Endothelial cell of umbilical vein (primary cell): Measurements from ENCODE around the gene RHCG. TPM values are rescaled to one million over a fixed set of nuclear protein-coding genes. Genes with fewer than 3 reads are reported as not detected.

Experiments used
- BruUV-seq: library from RNA; stranded (reverse); fragments of 400-500 nt; replicated peaks from 2 replicates; lab custom pipeline; 2021; lab: Mats Ljungman, UMichigan
- CTCF ChIA-PET: fragments of 300-600, 350-600 bp; sonication (Branson Sonifier 250); formaldehyde crosslinking; loops from one replicate; lab custom pipeline; 2021; ENCODE audit warnings: antibody characterized with exemption, inconsistent platforms; lab: Charles Lee
- POLR2A ChIA-PET: fragments of 300-600, 350-600 bp; sonication (Branson Sonifier 250); formaldehyde crosslinking; loops from one replicate; lab custom pipeline; 2021; ENCODE audit warnings: antibody characterized with exemption, inconsistent platforms; lab: Charles Lee
- DNase-seq: peaks from one replicate; pipeline ENCODE4 v3.0.0-alpha.2; 2011; ENCODE audit warnings: low read depth, low spot score
- FAIRE-seq: peaks from 2 replicates; lab custom pipeline; 2011; peaks lifted over from hg19 to GRCh38; lab: Jason Lieb, UNC
- H2AFZ ChIP-seq: 2 replicates; pipeline ENCODE4 v1.6.0; 2012; ENCODE audit warnings: low read depth, low read length, control low read depth, inconsistent platforms
- H3K27ac ChIP-seq: 2 replicates; pipeline ENCODE4 v1.5.1; 2011; ENCODE audit warnings: low read depth, mild to moderate bottlenecking, control low read depth, low read length, moderate library complexity; ENCODE audit not compliant: insufficient read depth
- H3K27me3 ChIP-seq, 2 experiments: 2 replicates each; pipeline versions ENCODE4 v1.6.0 to v1.6.1; 2011; ENCODE audit warnings: low read length in 2 of 2, mixed read lengths in 1 of 2; ENCODE audit not compliant: control insufficient read depth in 2 of 2, insufficient read depth in 2 of 2
- H3K36me3 ChIP-seq, 2 experiments: 2 replicates in 1 of 2; 3 replicates in 1 of 2; pipeline ENCODE4 v1.5.1; 2011; ENCODE audit warnings: low read length in 2 of 2, mild to moderate bottlenecking in 1 of 2, moderate library complexity in 1 of 2; ENCODE audit not compliant: control insufficient read depth in 2 of 2, insufficient read depth in 2 of 2; ENCODE audit errors: extremely low read depth in 1 of 2
- H3K4me1 ChIP-seq: 3 replicates; pipeline ENCODE4 v1.5.1; 2011; ENCODE audit warnings: mild to moderate bottlenecking, low read length; ENCODE audit not compliant: control insufficient read depth, insufficient read depth; ENCODE audit errors: extremely low read depth
- H3K4me2 ChIP-seq: 2 replicates; pipeline ENCODE4 v1.6.1; 2011; ENCODE audit warnings: low read length, control low read depth, mixed read lengths; ENCODE audit not compliant: insufficient read depth
- H3K4me3 ChIP-seq, 3 experiments: fragments of 200-600 bp in 1 of 3; sonication (generic), shearing (Covaris generic) in 1 of 3; replicated peaks in 1 of 3; 2 replicates each; pipeline ENCODE4 v1.5.1; 2011 to 2016; ENCODE audit warnings: control low read depth in 3 of 3, low read length in 3 of 3, mild to moderate bottlenecking in 2 of 3, inconsistent platforms in 1 of 3, low read depth in 1 of 3, moderate library complexity in 1 of 3; ENCODE audit not compliant: insufficient read depth in 1 of 3
- H3K79me2 ChIP-seq: 2 replicates; pipeline ENCODE4 v1.6.0; 2012; ENCODE audit warnings: low read length, inconsistent platforms; ENCODE audit not compliant: control insufficient read depth, insufficient read depth
- H3K9ac ChIP-seq: replicated peaks from 2 replicates; pipeline ENCODE3; 2011; ENCODE audit warnings: low read length, control low read depth; ENCODE audit not compliant: insufficient read depth; ENCODE audit errors: extremely low read depth
- H3K9me1 ChIP-seq: replicated peaks from 3 replicates; pipeline ENCODE4 v1.6.0; 2011; ENCODE audit warnings: mild to moderate bottlenecking, low read length; ENCODE audit not compliant: control insufficient read depth, insufficient read depth; ENCODE audit errors: extremely low read depth
- H3K9me3 ChIP-seq: replicated peaks from 2 replicates; pipeline ENCODE4 v1.5.1; 2012; ENCODE audit warnings: low read length, inconsistent platforms; ENCODE audit not compliant: control insufficient read depth, insufficient read depth
- H4K20me1 ChIP-seq: replicated peaks from 2 replicates; pipeline ENCODE3; 2011; ENCODE audit warnings: mild to moderate bottlenecking, low read length; ENCODE audit not compliant: control insufficient read depth, insufficient read depth; ENCODE audit errors: extremely low read depth
- EZH2 ChIP-seq: IDR thresholded peaks from 2 replicates; pipeline ENCODE4 v1.6.1; 2012; ENCODE audit warnings: borderline replicate concordance, low read depth, mild to moderate bottlenecking, moderate library complexity, low read length, inconsistent platforms; ENCODE audit not compliant: severe bottlenecking
- GATA2 ChIP-seq: IDR thresholded peaks from 2 replicates; pipeline ENCODE4 v1.7.0; 2011; ENCODE audit warnings: low read depth, mild to moderate bottlenecking, moderate library complexity, mixed read lengths, low read length; ENCODE audit not compliant: insufficient read length, insufficient read depth
- MYC ChIP-seq: IDR thresholded peaks from one replicate; pipeline ENCODE4 v1.6.1; 2011; ENCODE audit warnings: mild to moderate bottlenecking, low read depth, low read length
- POLR2A ChIP-seq: IDR thresholded peaks from 2 replicates; pipeline ENCODE4 v1.6.1; 2012; ENCODE audit warnings: low read depth, mild to moderate bottlenecking, control low read depth, low read length
- dilution Hi-C: fragments of 300-500 bp; cut with MboI; formaldehyde crosslinking; loops from one replicate; pipeline ENCODE4 v1.15.0; 2019; ENCODE audit warnings: low sequenced_read_pairs; ENCODE audit not compliant: extremely low pct_ligation_motif_present
- intact Hi-C: fragments of 100-400 bp; cut with micrococcal nuclease; formaldehyde crosslinking; loops from one replicate; pipeline ENCODE4 v1.10.0; 2022
- polyA plus RNA-seq, 4 experiments: library from polyadenylated mRNA; depleted of rRNA in 3 of 4; stranded (reverse) in 3 of 4; unstranded in 1 of 4; fragments of >200 nt; gene quantifications; 2 replicates each; pipeline versions ENCODE4 v1.2.1 to v1.2.3, GENCODE V29; 2011 to 2012; ENCODE audit warnings: missing spikeins in 1 of 4
- total RNA-seq: library from RNA; stranded (reverse); gene quantifications from 2 replicates; pipeline ENCODE4 v1.2.3, GENCODE V29; 2021

Gene RHCG
- total and polyA plus RNA-seq, 2 donors (not counting 3 experiments of a cell fraction or from before 2014, with no cell fraction given) = not detected

DNA sequence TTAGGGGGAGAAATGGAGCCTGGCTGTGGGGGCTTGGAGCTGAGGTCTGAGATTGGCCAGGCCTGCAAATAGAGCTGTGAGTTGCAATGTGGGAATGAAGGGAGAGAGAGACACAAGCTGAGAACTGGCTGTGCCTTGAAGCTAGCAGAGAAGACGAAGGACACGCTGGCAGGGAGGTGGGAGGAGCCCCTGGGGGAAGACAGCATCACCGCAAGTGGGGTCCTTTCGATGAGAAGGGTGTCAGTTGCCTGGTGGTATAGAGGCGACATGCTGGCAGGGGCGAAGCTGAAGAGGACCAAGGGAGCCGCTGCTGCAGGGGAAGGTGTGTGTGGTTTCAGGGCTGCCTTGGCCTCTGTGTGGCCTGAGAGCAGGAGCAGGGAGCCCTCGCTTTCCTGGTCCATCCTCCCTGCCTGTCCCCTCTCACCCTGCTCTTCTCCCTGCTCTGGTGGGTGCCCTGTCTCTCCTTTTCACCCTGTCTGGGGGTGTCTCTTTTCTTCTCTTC, 5.5 kb downstream of the RHCG start:
- POLR2A ChIA-PET = interaction anchor here (0.7 kb wide), 1 partner anchor 16 kb away, joined by 3 read pairs; no protein-coding TSS in a partner anchor
- BruUV-seq = no TSS peak

DNA sequence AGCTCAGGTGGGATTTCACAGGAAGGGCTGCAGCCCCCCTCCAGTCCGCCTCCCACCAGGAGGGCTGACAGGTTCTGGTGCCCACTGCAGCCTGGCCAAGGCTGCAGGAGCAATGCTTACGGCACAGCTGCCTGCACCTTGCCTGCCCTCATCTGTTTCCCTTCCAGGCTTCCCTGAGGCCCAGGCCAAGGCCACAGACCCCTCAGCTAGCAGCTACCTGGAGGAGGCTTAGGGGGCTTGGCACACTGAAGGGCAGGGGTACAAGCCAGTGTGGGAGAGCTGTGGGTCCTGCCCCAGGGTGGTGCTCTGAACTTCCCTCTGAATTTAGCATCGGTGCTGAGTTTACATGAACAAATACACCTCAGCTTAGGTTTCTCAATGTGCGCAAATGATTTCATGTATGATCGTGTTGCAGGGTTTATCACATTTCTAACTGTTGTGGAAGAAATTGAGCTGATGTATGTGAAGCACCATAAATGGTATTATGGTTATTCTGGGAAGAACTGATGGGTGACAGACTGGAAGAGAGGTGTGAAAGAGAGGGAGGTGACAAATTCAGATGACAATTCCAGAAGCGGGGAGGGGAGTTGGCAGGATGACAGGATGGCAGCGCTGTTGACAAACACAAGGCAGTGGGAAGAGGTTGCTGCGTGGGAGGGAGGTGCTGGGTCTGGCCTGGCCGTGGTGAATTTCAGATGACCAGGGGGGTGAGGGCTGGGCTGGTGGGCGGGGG, 6.1 kb downstream of the RHCG start:
- no peak overlapping the region for H3K4me3 ChIP-seq
- H3K27ac ChIP-seq = no peak overlapping the region
- no peak for FAIRE-seq
- no peaks in the 10 kb centered on the region for H3K36me3 ChIP-seq
- H3K9ac ChIP-seq = no peak overlapping the region
- CTCF ChIA-PET = interaction anchor here (0.7 to 1.9 kb wide), 4 partner anchors 15 to 131 kb away, joined by 3 to 4 read pairs (median 4); no protein-coding TSS in a partner anchor
- no peak overlapping the region for H2AFZ ChIP-seq
- no peak overlapping the region for H3K4me2 ChIP-seq
- no peak for DNase-seq
- POLR2A ChIA-PET = interaction anchor here (0.7 kb wide), 1 partner anchor 17 kb away, joined by 3 read pairs; no protein-coding TSS in a partner anchor
- no peaks in the 10 kb centered on the region for H3K9me3 ChIP-seq
- BruUV-seq = no TSS peak
- TF ChIP-seq POLR2A = no peak
- TF ChIP-seq MYC = no peak
- no peaks in the 10 kb centered on the region for H3K4me1 ChIP-seq
- H3K27me3 ChIP-seq = peaks cover 8 to 11% of the 10 kb centered on the region in 2 experiments
- dilution Hi-C loops = no loop called here
- H3K79me2 ChIP-seq = no peaks in the 10 kb centered on the region
- intact Hi-C loops = no loop called here
- no peaks in the 10 kb centered on the region for H4K20me1 ChIP-seq
- H3K9me1 ChIP-seq = no peaks in the 10 kb centered on the region

More for the DNA sequence above, 5.5 kb downstream of the RHCG start:
- TF ChIP-seq EZH2 = no peak
- no peak for TF ChIP-seq GATA2
- no peak for TF ChIP-seq MYC
- Histone ChIP-seq H3K36me3 (no peaks in the 10 kb centered on the region), H3K4me2 (no peak overlapping the region), H3K4me3 (no peak overlapping the region), H3K27me3 (peaks cover 14 to 17% of the 10 kb centered on the region in 2 experiments), H3K4me1 (no peaks in the 10 kb centered on the region), H4K20me1 (no peaks in the 10 kb centered on the region), H3K9me1 (no peaks in the 10 kb centered on the region), H3K79me2 (no peaks in the 10 kb centered on the region), H3K27ac (no peak overlapping the region), H2AFZ (no peak overlapping the region), H3K9me3 (no peaks in the 10 kb centered on the region), H3K9ac (no peak overlapping the region)
- no peak for FAIRE-seq
- no peak for DNase-seq
- intact Hi-C loops (no loop called here), dilution Hi-C loops (no loop called here)
- CTCF ChIA-PET = interaction anchor here (0.7 to 1.9 kb wide), 4 partner anchors 15 to 132 kb away, joined by 3 to 4 read pairs (median 4); no protein-coding TSS in a partner anchor
